Measurements from ENCODE around the gene ECI2. TPM values are rescaled to one million over a fixed set of nuclear protein-coding genes. Genes with fewer than 3 reads are reported as not detected.
A peak's percentile ranks its signal among the peaks of the same experiment; 100 is the strongest.

The ECI2 gene
- total RNA-seq, 1 experiment from 2014 or later: 19.7 TPM

GRCh38 chr6:4128748-4129147, 6.6 kb downstream of the ECI2 start:
- no TSS peak for BruUV-seq (replicated peaks)
- no peak for TF ChIP-seq CTCF (IDR thresholded peaks at IDR 0.05; ENCODE audit: unreplicated experiment)
- intact Hi-C loops (cut with micrococcal nuclease; ENCODE audit: unreplicated experiment): no loop called here
- DNase-seq: no peak
- Mint-ChIP-seq H3K9me3 (ENCODE audit: low read depth, unreplicated experiment) (no peaks in the 10 kb centered on the region), H3K4me3 (ENCODE audit: low read depth, unreplicated experiment) (no peak overlapping the region), H3K27ac (ENCODE audit: unreplicated experiment) (no peak overlapping the region), H3K4me1 (ENCODE audit: low read depth, unreplicated experiment) (peaks cover 22% of the 10 kb centered on the region), H3K36me3 (ENCODE audit: insufficient read depth, unreplicated experiment) (no peaks in the 10 kb centered on the region), H3K27me3 (ENCODE audit: unreplicated experiment) (no peaks in the 10 kb centered on the region)
- CTCF ChIA-PET: no interaction called here

GRCh38 chr6:4128072-4128471, 7.3 kb downstream of the ECI2 start:
- CTCF ChIA-PET: no interaction called here
- no peak overlapping the region for H3K27ac Mint-ChIP-seq (ENCODE audit: unreplicated experiment)
- no peak for TF ChIP-seq CTCF (IDR thresholded peaks at IDR 0.05; ENCODE audit: unreplicated experiment)
- DNase-seq: no peak
- H3K27me3 Mint-ChIP-seq (ENCODE audit: unreplicated experiment): no peaks in the 10 kb centered on the region
- no peak overlapping the region for H3K4me3 Mint-ChIP-seq (ENCODE audit: low read depth, unreplicated experiment)
- H3K36me3 Mint-ChIP-seq (ENCODE audit: insufficient read depth, unreplicated experiment): no peaks in the 10 kb centered on the region
- no peaks in the 10 kb centered on the region for H3K9me3 Mint-ChIP-seq (ENCODE audit: low read depth, unreplicated experiment)
- H3K4me1 Mint-ChIP-seq (ENCODE audit: low read depth, unreplicated experiment): peaks cover 19% of the 10 kb centered on the region
- intact Hi-C loops (cut with micrococcal nuclease; ENCODE audit: unreplicated experiment): no loop called here
- BruUV-seq (replicated peaks): no TSS peak

GRCh38 chr6:4125933-4126864, 9.2 kb downstream of the ECI2 start:
- no peak for TF ChIP-seq CTCF (IDR thresholded peaks at IDR 0.05; ENCODE audit: unreplicated experiment)
- Mint-ChIP-seq H3K9me3 (ENCODE audit: low read depth, unreplicated experiment) (no peaks in the 10 kb centered on the region), H3K27me3 (ENCODE audit: unreplicated experiment) (no peaks in the 10 kb centered on the region), H3K4me3 (ENCODE audit: low read depth, unreplicated experiment) (no peak overlapping the region), H3K27ac (ENCODE audit: unreplicated experiment) (peak overlapping the region; percentile 16), H3K36me3 (ENCODE audit: insufficient read depth, unreplicated experiment) (no peaks in the 10 kb centered on the region), H3K4me1 (ENCODE audit: low read depth, unreplicated experiment) (peaks cover 19% of the 10 kb centered on the region)
- DNase-seq: no peak
- no TSS peak for BruUV-seq (replicated peaks)
- CTCF ChIA-PET: interaction anchor here (0.9 to 1.1 kb wide), 2 partner anchors 10 to 29 kb away, joined by 3 to 5 read pairs; partner anchors contain the start of gene ECI2
- intact Hi-C loops (cut with micrococcal nuclease; ENCODE audit: unreplicated experiment): no loop called here

DNA sequence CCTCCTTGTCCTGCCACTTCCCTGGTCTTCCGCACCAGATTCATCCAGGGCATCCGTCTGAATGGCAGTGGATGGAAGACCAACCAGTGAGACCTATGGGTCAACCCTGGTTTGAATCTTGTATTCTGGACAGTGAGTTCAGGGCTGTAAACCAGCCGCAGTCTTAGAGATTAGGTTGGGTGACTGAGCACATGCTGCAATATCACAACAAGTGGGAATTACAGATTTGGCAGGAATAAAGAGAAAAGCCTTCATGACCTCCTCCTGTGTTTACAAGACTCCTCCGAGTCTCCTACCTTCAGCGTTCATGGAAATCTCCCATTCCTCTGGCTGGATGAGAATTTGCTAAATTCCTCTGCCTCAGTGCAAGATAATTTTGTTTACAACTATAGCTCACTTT, 9.9 kb downstream of the ECI2 start:
- H3K27ac Mint-ChIP-seq (ENCODE audit: unreplicated experiment): peak overlapping the region; percentile 16

More for the DNA sequence above, 9.9 kb downstream of the ECI2 start:
- TF ChIP-seq CTCF (IDR thresholded peaks at IDR 0.05; ENCODE audit: unreplicated experiment): no peak
- Mint-ChIP-seq H3K27me3 (ENCODE audit: unreplicated experiment) (no peaks in the 10 kb centered on the region), H3K4me3 (ENCODE audit: low read depth, unreplicated experiment) (no peak overlapping the region), H3K4me1 (ENCODE audit: low read depth, unreplicated experiment) (peaks cover 19% of the 10 kb centered on the region), H3K36me3 (ENCODE audit: insufficient read depth, unreplicated experiment) (no peaks in the 10 kb centered on the region), H3K9me3 (ENCODE audit: low read depth, unreplicated experiment) (no peaks in the 10 kb centered on the region)
- CTCF ChIA-PET: interaction anchor here (0.9 to 1.1 kb wide), 2 partner anchors 10 to 30 kb away, joined by 3 to 5 read pairs; partner anchors contain the start of gene ECI2
- no peak for DNase-seq
- intact Hi-C loops (cut with micrococcal nuclease; ENCODE audit: unreplicated experiment): no loop called here
- BruUV-seq (replicated peaks): no TSS peak
